Measurements from ENCODE around the gene SERPINB1. TPM values are rescaled to one million over a fixed set of nuclear protein-coding genes. Genes with fewer than 3 reads are reported as not detected.
A peak's percentile ranks its signal among the peaks of the same experiment; 100 is the strongest.

Gene SERPINB1
- total and polyA plus RNA-seq, 2 donors (not counting 3 experiments of a cell fraction or from before 2014, with no cell fraction given), result 6.7 to 24.0 TPM

- FAIRE-seq (no peak), DNase-seq (ENCODE audit: low read depth, low spot score) (peak; percentile 36)
- peak overlapping the region; percentile 70 for H3K4me2 ChIP-seq (ENCODE audit: insufficient read depth, low read length)
- no peaks in the 10 kb centered on the region for H4K20me1 ChIP-seq (replicated peaks; ENCODE audit: control insufficient read depth, extremely low read depth, insufficient read depth, low read length)
- no peak for TF ChIP-seq EZH2 (IDR thresholded peaks at IDR 0.05; ENCODE audit: borderline replicate concordance, low read depth, low read length, severe bottlenecking)
- no peak for TF ChIP-seq MAX (IDR thresholded peaks at IDR 0.05; ENCODE audit: insufficient read depth, insufficient read length)
- TF ChIP-seq JUN (IDR thresholded peaks at IDR 0.05; ENCODE audit: borderline replicate concordance, insufficient read depth, insufficient read length, low read depth), result no peak
- TF ChIP-seq MYC (IDR thresholded peaks at IDR 0.05; ENCODE audit: low read depth, low read length), result no peak
- TF ChIP-seq FOS (IDR thresholded peaks at IDR 0.05; ENCODE audit: borderline replicate concordance, insufficient read depth, low read length), result no peak
- TF ChIP-seq CTCF (IDR thresholded peaks at IDR 0.05; ENCODE audit: extremely low read depth in 1 of 2, insufficient read depth in 1 of 2, low read depth in 1 of 2, low read length in 2 of 2), result no peak
- no peak for TF ChIP-seq POLR2A (IDR thresholded peaks at IDR 0.05; ENCODE audit: low read depth, low read length)
- TF ChIP-seq POLR2AphosphoS5 (IDR thresholded peaks at IDR 0.05; ENCODE audit: insufficient read depth, low read depth, low read length), result no peak
- TF ChIP-seq GATA2 (IDR thresholded peaks at IDR 0.05; ENCODE audit: insufficient read depth, insufficient read length, low read depth, low read length), result no peak
- no peaks in the 10 kb centered on the region for H3K36me3 ChIP-seq (ENCODE audit: control insufficient read depth in 2 of 2, extremely low read depth in 1 of 2, insufficient read depth in 2 of 2, low read length in 2 of 2)
- no peak overlapping the region for H3K4me3 ChIP-seq (replicated peaks in 1 of 3; ENCODE audit: insufficient read depth in 1 of 3, low read depth in 1 of 3, low read length in 3 of 3)
- ChIA-PET POLR2A (interaction anchor here (0.7 to 1.4 kb wide), 5 partner anchors 9 to 39 kb away, joined by 3 to 4 read pairs (median 4); no protein-coding TSS in a partner anchor), CTCF (interaction anchor here (0.7 to 2.2 kb wide), 8 partner anchors 8 to 86 kb away, joined by 3 to 14 read pairs (median 8); no protein-coding TSS in a partner anchor)
- H2AFZ ChIP-seq (ENCODE audit: low read depth, low read length), result no peak overlapping the region
- H3K27me3 ChIP-seq (ENCODE audit: control insufficient read depth in 2 of 2, insufficient read depth in 2 of 2, low read length in 2 of 2), result no peaks in the 10 kb centered on the region
- H3K27ac ChIP-seq (ENCODE audit: insufficient read depth, low read depth, low read length), result peak overlapping the region; percentile 65
- peaks cover 12% of the 10 kb centered on the region for H3K4me1 ChIP-seq (ENCODE audit: control insufficient read depth, extremely low read depth, insufficient read depth, low read length)
- BruUV-seq (replicated peaks), result TSS peak; percentile 63
- no peaks in the 10 kb centered on the region for H3K9me1 ChIP-seq (replicated peaks; ENCODE audit: control insufficient read depth, extremely low read depth, insufficient read depth, low read length)
- intact Hi-C loops (cut with micrococcal nuclease) (loop anchor here (1.0 kb wide), 2 partner anchors 10 to 11 kb away; no protein-coding TSS in a partner anchor), dilution Hi-C loops (cut with MboI; ENCODE audit: extremely low pct_ligation_motif_present, low sequenced_read_pairs) (no loop called here)
- peak overlapping the region; percentile 28 for H3K9ac ChIP-seq (replicated peaks; ENCODE audit: extremely low read depth, insufficient read depth, low read length)
- H3K79me2 ChIP-seq (ENCODE audit: control insufficient read depth, insufficient read depth, low read length), result no peaks in the 10 kb centered on the region
- no peaks in the 10 kb centered on the region for H3K9me3 ChIP-seq (replicated peaks; ENCODE audit: control insufficient read depth, insufficient read depth, low read length)
These were observed 24.6 kb upstream of the SERPINB1 start for GRCh38 chr6:2866171-2866846.

Measured in endothelial cell of umbilical vein (primary cell).